GM12878 (cell line): ENCODE data around the gene CCT6A. TPM values are rescaled to one million over a fixed set of nuclear protein-coding genes. Genes with fewer than 3 reads are reported as not detected.

ENCODE experiments used
- ASH2L ChIP-seq: fragments of 300-600, 200-600 bp; sonication (generic); IDR thresholded peaks from 2 replicates; pipeline ENCODE4 v1.6.1; 2017; ENCODE audit warnings: low read depth, mild to moderate bottlenecking, borderline replicate concordance
- IRF4 ChIP-seq: IDR thresholded peaks from 2 replicates; pipeline ENCODE4 v1.6.1; 2011; ENCODE audit warnings: low read depth, low read length
- LARP7 ChIP-seq: fragments of 450-650 bp; IDR thresholded peaks from 2 replicates; pipeline ENCODE4 v1.6.1; 2017; ENCODE audit warnings: mild to moderate bottlenecking
- NFXL1 ChIP-seq: fragments of 450-650 bp; IDR thresholded peaks from 2 replicates; pipeline ENCODE4 v1.6.1; 2017; ENCODE audit warnings: antibody characterized with exemption, mild to moderate bottlenecking, borderline replicate concordance
- RAD51 ChIP-seq: fragments of 450-650 bp; IDR thresholded peaks from 2 replicates; pipeline ENCODE4 v1.6.1; 2016; ENCODE audit warnings: moderate library complexity, mild to moderate bottlenecking, inconsistent platforms
- TBL1XR1 ChIP-seq: IDR thresholded peaks from 2 replicates; pipeline ENCODE4 v1.6.1; 2012; ENCODE audit warnings: low read depth, low read length, improper control_type of control experiment
- TCF3 ChIP-seq: IDR thresholded peaks from 2 replicates; pipeline ENCODE4 v1.6.1; 2012; ENCODE audit warnings: low read depth, mild to moderate bottlenecking, low read length, borderline replicate concordance; ENCODE audit not compliant: insufficient read depth
- ZNF217 ChIP-seq: fragments of 450-650 bp; IDR thresholded peaks from 2 replicates; pipeline ENCODE4 v1.6.1; 2017; ENCODE audit warnings: antibody characterized with exemption, mild to moderate bottlenecking
- polyA plus RNA-seq, 11 experiments: library from polyadenylated mRNA; depleted of rRNA in 4 of 11; unstranded in 6 of 11; stranded (reverse) in 5 of 11; fragments of >200 nt; fragmentation: Nextera tagmentation in 4 of 11; fragmentation: Illumina TruSeq in 1 of 11; extraction: Ambion mirVana in 4 of 11; extraction: Trizol in 1 of 11; gene quantifications; 1 replicate in 1 of 11; 2 replicates in 10 of 11; pipeline versions ENCODE4 v1.2.1 to v1.2.3, GENCODE V29; 2011 to 2016; ENCODE audit warnings: inconsistent platforms in 2 of 11, missing spikeins in 2 of 11, low read depth in 1 of 11
- total RNA-seq, 4 experiments: library from RNA; depleted of rRNA in 3 of 4; stranded (reverse); fragments of >200 nt in 3 of 4; fragmentation: Illumina TruSeq in 1 of 4; extraction: Trizol in 1 of 4; gene quantifications; 2 replicates each; pipeline versions ENCODE4 v1.2.1 to v1.2.3, GENCODE V29; 2013 to 2021
- TF ChIP-seq, protein P1 (sequence below): fragments of 150-350 bp; IDR thresholded peaks from 2 replicates; pipeline ENCODE4 v1.6.1; 2016; ENCODE audit warnings: low read depth, low read length
- TF ChIP-seq, protein P2 (sequence below): fragments of 450-650 bp; IDR thresholded peaks from 2 replicates; pipeline ENCODE4 v1.6.1; 2018; ENCODE audit warnings: mild to moderate bottlenecking, low read depth, moderate library complexity; ENCODE audit not compliant: partially characterized antibody
- TF ChIP-seq, protein P3 (sequence below): fragments of 450-650 bp; formaldehyde crosslinking; IDR thresholded peaks from 2 replicates; pipeline ENCODE4 v1.4.0; 2022; ENCODE audit warnings: mild to moderate bottlenecking, moderate library complexity
- TF ChIP-seq, protein P4 (sequence below): fragments of 450-650 bp; IDR thresholded peaks from 2 replicates; pipeline ENCODE4 v1.6.1; 2014; ENCODE audit warnings: mild to moderate bottlenecking
- TF ChIP-seq, protein P5 (sequence below): IDR thresholded peaks from 2 replicates; pipeline ENCODE4 v1.6.1; 2011; ENCODE audit warnings: low read depth, mild to moderate bottlenecking, low read length, moderate library complexity, borderline replicate concordance; ENCODE audit errors: extremely low read depth

CCT6A gene
- total and polyA plus RNA-seq, 10 of the 15 experiments (the other 5 are each of a cell fraction or from before 2014, with no cell fraction given), result 191 to 480 (median 296) TPM

DNA sequence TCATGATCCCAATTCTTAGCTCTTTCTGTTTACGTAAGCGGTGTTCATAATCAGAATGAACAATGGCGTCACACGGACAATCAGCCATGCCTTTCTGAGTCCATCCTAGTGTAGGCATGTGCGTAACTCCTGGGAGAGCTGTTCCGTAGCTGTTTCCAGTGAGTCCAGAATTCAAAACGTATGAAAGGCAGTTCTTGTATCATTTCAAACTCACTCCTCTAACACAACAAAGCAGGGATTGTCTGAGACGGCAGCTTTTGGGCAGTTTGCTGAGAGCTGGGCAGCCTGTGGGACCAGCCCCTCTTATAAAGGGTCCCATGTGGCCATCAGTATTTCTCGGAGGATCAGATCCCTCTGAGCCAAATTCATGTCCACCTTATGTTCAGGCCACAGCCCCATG, 43.7 kb upstream of the CCT6A start (continued):
- TF ChIP-seq, protein P1, sequence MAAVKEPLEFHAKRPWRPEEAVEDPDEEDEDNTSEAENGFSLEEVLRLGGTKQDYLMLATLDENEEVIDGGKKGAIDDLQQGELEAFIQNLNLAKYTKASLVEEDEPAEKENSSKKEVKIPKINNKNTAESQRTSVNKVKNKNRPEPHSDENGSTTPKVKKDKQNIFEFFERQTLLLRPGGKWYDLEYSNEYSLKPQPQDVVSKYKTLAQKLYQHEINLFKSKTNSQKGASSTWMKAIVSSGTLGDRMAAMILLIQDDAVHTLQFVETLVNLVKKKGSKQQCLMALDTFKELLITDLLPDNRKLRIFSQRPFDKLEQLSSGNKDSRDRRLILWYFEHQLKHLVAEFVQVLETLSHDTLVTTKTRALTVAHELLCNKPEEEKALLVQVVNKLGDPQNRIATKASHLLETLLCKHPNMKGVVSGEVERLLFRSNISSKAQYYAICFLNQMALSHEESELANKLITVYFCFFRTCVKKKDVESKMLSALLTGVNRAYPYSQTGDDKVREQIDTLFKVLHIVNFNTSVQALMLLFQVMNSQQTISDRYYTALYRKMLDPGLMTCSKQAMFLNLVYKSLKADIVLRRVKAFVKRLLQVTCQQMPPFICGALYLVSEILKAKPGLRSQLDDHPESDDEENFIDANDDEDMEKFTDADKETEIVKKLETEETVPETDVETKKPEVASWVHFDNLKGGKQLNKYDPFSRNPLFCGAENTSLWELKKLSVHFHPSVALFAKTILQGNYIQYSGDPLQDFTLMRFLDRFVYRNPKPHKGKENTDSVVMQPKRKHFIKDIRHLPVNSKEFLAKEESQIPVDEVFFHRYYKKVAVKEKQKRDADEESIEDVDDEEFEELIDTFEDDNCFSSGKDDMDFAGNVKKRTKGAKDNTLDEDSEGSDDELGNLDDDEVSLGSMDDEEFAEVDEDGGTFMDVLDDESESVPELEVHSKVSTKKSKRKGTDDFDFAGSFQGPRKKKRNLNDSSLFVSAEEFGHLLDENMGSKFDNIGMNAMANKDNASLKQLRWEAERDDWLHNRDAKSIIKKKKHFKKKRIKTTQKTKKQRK, result no peak
- TF ChIP-seq, protein P2, sequence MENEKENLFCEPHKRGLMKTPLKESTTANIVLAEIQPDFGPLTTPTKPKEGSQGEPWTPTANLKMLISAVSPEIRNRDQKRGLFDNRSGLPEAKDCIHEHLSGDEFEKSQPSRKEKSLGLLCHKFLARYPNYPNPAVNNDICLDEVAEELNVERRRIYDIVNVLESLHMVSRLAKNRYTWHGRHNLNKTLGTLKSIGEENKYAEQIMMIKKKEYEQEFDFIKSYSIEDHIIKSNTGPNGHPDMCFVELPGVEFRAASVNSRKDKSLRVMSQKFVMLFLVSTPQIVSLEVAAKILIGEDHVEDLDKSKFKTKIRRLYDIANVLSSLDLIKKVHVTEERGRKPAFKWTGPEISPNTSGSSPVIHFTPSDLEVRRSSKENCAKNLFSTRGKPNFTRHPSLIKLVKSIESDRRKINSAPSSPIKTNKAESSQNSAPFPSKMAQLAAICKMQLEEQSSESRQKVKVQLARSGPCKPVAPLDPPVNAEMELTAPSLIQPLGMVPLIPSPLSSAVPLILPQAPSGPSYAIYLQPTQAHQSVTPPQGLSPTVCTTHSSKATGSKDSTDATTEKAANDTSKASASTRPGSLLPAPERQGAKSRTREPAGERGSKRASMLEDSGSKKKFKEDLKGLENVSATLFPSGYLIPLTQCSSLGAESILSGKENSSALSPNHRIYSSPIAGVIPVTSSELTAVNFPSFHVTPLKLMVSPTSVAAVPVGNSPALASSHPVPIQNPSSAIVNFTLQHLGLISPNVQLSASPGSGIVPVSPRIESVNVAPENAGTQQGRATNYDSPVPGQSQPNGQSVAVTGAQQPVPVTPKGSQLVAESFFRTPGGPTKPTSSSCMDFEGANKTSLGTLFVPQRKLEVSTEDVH, result no peak
- TF ChIP-seq ASH2L, result no peak
- TF ChIP-seq IRF4, result no peak
- no peak for TF ChIP-seq TBL1XR1
- TF ChIP-seq, protein P3, sequence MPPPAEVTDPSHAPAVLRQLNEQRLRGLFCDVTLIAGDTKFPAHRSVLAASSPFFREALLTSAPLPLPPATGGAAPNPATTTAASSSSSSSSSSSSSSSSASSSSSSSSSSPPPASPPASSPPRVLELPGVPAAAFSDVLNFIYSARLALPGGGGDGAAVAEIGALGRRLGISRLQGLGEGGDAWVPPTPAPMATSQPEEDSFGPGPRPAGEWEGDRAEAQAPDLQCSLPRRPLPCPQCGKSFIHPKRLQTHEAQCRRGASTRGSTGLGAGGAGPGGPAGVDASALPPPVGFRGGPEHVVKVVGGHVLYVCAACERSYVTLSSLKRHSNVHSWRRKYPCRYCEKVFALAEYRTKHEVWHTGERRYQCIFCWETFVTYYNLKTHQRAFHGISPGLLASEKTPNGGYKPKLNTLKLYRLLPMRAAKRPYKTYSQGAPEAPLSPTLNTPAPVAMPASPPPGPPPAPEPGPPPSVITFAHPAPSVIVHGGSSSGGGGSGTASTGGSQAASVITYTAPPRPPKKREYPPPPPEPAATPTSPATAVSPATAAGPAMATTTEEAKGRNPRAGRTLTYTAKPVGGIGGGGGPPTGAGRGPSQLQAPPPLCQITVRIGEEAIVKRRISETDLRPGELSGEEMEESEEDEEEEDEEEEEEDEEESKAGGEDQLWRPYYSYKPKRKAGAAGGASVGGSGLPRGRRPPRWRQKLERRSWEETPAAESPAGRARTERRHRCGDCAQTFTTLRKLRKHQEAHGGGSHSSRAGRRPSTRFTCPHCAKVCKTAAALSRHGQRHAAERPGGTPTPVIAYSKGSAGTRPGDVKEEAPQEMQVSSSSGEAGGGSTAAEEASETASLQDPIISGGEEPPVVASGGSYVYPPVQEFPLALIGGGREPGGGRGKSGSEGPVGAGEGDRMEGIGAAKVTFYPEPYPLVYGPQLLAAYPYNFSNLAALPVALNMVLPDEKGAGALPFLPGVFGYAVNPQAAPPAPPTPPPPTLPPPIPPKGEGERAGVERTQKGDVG (CRISPR knock-in tag), result no peak
- no peak for TF ChIP-seq LARP7
- TF ChIP-seq TCF3, result no peak
- TF ChIP-seq, protein P4, sequence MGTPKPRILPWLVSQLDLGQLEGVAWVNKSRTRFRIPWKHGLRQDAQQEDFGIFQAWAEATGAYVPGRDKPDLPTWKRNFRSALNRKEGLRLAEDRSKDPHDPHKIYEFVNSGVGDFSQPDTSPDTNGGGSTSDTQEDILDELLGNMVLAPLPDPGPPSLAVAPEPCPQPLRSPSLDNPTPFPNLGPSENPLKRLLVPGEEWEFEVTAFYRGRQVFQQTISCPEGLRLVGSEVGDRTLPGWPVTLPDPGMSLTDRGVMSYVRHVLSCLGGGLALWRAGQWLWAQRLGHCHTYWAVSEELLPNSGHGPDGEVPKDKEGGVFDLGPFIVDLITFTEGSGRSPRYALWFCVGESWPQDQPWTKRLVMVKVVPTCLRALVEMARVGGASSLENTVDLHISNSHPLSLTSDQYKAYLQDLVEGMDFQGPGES, result no peak
- TF ChIP-seq ZNF217, result no peak
- TF ChIP-seq NFXL1, result no peak
- TF ChIP-seq RAD51, result no peak
- TF ChIP-seq, protein P5, sequence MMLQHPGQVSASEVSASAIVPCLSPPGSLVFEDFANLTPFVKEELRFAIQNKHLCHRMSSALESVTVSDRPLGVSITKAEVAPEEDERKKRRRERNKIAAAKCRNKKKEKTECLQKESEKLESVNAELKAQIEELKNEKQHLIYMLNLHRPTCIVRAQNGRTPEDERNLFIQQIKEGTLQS, result no peak
